Gastrocnemius medialis (tissue), 4 donors: ENCODE data around the gene WBP4.

Source experiments
- POLR2A ChIP-seq, 2 donors: fragments of 450-650 bp; IDR thresholded peaks; one replicate each; pipeline ENCODE4 v1.6.1; 2017; ENCODE audit warnings: antibody characterized with exemption in 2 of 2, mild to moderate bottlenecking in 2 of 2, moderate library complexity in 2 of 2
- TF ChIP-seq, protein P1 (sequence below), 5 experiments: fragments of 450-650 bp in 3 of 5; fragments of 200-600 bp in 2 of 5; sonication (generic) in 2 of 5; IDR thresholded peaks in 4 of 5; conservative IDR thresholded peaks in 1 of 5; 1 replicate in 4 of 5; 2 replicates in 1 of 5; pipeline ENCODE4 v1.5.1; 2016 to 2019; ENCODE audit warnings: antibody characterized with exemption in 5 of 5, mild to moderate bottlenecking in 3 of 5, moderate library complexity in 3 of 5

GRCh38 chr13:41040584-41041334 lies 20.6 kb upstream of the WBP4 start:
- TF ChIP-seq, protein P1, sequence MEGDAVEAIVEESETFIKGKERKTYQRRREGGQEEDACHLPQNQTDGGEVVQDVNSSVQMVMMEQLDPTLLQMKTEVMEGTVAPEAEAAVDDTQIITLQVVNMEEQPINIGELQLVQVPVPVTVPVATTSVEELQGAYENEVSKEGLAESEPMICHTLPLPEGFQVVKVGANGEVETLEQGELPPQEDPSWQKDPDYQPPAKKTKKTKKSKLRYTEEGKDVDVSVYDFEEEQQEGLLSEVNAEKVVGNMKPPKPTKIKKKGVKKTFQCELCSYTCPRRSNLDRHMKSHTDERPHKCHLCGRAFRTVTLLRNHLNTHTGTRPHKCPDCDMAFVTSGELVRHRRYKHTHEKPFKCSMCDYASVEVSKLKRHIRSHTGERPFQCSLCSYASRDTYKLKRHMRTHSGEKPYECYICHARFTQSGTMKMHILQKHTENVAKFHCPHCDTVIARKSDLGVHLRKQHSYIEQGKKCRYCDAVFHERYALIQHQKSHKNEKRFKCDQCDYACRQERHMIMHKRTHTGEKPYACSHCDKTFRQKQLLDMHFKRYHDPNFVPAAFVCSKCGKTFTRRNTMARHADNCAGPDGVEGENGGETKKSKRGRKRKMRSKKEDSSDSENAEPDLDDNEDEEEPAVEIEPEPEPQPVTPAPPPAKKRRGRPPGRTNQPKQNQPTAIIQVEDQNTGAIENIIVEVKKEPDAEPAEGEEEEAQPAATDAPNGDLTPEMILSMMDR (IDR thresholded peaks at IDR 0.05 in 4 of 5, conservative IDR thresholded peaks at IDR 0.05 in 1 of 5): no peak
- no peak for TF ChIP-seq POLR2A (IDR thresholded peaks at IDR 0.05)
